Erythroblast (primary cell): ENCODE results near the gene DUSP10.

ENCODE experiments used
- GATA1 ChIP-seq: IDR thresholded peaks from 2 replicates; pipeline ENCODE4 v1.6.1; 2011; ENCODE audit warnings: low read depth, mild to moderate bottlenecking, control low read depth, low read length, moderate library complexity
- POLR2A ChIP-seq: IDR thresholded peaks from 2 replicates; pipeline ENCODE4 v1.6.1; 2011; ENCODE audit warnings: mild to moderate bottlenecking, low read length

- TF ChIP-seq POLR2A, result no peak
- no peak for TF ChIP-seq GATA1
These were observed 63.9 kb downstream of the DUSP10 start for GRCh38 chr1:221678014-221678413.
